GM20431 (cell line): ENCODE data around the gene NOB1.

Experiments used
- in situ Hi-C: fragments of 300-500 bp; cut with MseI, MboI; formaldehyde crosslinking; loops from one replicate; pipeline ENCODE4 v1.15.0; 2020; ENCODE audit warnings: low sequenced_read_pairs; ENCODE audit not compliant: unreplicated experiment

NOB1 gene

GRCh38 chr16:69725480-69726312 lies 29.0 kb downstream of the NOB1 start:
- in situ Hi-C loops = no loop called here

GRCh38 chr16:69724981-69725479 lies 29.7 kb downstream of the NOB1 start:
- in situ Hi-C loops = no loop called here

GRCh38 chr16:69724414-69724873 lies 30.3 kb downstream of the NOB1 start:
- in situ Hi-C loops = no loop called here

DNA sequence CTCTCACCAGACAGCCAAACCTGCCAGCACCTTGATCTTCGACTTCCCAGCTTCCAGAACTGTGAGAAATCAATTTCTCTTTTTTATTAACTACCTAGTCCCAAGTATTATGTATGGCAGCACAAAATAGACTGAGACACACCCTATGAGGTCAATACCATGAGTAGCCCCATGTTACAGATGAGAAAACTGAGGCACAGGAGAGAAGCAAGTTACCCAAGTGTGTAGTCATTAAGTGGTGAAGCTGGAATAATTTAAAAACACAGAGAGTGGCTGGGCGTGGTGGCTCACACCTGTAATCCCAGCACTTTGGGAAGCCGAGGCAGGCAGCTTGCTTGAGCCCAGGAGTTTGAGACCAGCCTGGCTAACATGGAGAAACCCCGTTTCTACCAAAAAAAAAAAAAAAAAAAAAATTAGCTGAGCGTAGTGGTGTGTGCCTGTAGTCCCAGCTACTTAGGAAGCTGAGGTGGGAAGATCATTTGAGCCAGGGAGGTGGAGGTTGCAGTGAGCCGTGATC lies 33.2 kb downstream of the NOB1 start:
- in situ Hi-C loops = no loop called here

DNA sequence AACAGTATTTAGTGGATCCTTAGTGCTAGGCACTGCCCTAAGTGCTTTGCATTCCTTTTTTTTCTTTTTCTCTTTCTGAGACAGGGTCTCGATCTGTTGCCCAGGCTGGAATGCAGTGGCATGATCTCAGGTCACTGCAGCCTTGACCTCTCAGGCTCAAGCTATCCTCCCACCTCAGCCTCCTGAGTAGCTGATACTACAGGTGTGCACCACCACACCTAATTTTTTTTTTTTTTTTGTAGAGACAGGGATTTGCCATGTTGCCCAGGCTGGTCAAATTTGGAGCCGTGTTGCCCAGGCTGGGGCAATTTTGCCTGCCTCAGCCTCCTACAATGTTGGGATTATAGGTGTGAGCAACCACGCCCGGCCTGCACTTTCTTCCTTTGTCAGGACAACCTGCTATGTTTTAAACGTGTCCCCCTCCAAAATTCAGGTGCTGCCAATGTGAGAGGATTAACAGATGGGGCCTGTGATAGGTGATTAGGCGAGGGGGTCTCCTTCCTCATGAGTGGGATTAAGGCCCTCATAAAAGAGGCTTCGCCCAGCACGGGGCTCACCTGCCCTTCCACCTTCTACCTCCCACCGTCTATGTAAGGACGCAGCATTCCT lies 33.8 kb downstream of the NOB1 start:
- in situ Hi-C loops = no loop called here

- in situ Hi-C loops = no loop called here
Measured at GRCh38 chr16:69718111-69718764, 36.5 kb downstream of the NOB1 start.

GRCh38 chr16:69717066-69717465 lies 37.7 kb downstream of the NOB1 start:
- in situ Hi-C loops = no loop called here

DNA sequence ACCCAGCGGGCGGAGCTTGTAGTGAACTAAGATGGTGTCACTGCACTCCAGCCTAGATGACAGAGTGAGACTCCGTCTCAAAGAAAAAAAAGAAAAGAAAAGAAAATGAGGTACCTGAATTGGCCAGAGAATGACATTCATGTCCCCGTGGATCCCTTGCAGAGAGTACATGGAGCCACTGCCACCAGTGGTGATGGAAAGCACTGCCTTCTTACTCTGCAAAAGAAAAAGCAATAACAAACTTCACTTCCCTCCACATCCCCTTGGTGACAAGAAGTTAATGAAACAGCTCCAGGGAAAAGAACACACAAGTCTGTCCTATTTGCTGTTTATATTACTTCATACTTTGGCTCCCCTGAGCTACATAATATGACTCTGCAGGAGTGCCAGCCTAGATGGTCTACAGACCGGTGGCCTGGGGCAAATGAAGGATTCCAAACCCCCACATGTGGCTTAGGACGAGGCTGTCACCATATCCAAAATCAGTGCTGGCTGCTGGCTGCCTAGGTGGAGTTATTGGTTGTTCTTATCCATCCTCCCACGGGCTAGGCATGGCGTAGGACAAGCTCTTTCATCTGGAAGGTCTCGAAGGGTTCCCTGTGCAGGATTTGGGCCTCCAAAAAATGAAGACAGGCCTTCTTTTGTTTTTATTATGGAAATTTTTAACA lies 41.7 kb downstream of the NOB1 start:
- in situ Hi-C loops = no loop called here

DNA sequence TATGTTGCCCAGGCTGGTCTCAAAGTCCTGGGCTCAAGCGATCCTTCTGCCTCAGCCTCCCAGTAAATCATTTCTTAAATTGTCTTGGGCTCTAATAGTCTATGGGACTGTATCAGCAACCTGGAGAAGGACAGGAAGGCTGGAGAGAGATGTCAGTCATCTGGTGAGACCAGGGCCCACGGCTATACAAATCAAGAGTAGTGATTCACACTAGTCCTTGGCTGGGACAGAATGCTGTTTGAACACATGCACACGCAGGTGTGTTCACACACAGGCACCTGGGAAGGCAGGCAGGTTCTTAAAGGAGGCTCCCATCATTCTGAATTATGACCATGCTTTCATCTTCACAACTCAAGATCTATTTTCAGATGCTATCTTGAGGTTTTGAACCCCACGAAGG lies 42.4 kb downstream of the NOB1 start:
- in situ Hi-C loops = no loop called here

- in situ Hi-C loops = no loop called here
Measured at GRCh38 chr16:69711115-69711740, 43.5 kb downstream of the NOB1 start.

- in situ Hi-C loops = no loop called here
Measured at GRCh38 chr16:69709456-69710084, 45.2 kb downstream of the NOB1 start.

DNA sequence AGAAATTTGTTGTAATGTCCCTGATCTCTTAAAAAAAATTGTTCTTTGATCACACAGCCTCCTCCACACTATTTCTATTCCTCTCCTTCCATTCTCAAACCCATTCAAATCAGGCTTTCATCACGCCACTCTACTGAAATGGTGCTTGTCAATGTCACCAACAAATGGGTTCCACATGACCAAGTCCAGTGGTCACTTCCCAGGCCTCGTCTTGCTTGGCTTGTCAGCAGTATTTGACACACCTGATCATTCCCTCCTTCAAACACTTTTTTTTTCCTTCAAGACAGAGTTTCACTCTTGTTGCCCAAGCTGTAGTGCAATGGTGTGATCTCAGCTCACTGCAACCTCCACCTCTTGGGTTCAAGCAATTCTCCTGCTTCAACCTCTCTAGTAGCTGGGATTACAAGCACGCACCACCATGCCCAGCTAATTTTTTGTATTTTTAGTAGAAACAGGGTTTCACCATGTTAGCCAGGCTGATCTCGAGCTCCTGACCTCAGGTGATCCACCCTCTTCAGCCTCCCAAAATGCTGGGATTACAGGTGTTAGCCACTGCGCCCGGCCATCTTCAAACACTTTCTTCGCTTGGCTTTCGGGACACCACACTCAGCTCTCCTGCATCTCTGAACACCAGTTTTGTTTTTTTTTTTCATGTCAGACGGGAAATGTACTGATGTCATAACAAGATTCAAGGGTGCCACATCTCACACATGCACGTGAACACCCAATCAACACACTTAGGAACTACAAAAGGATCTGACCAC lies 46.6 kb downstream of the NOB1 start:
- in situ Hi-C loops = no loop called here

- in situ Hi-C loops = no loop called here
Measured at GRCh38 chr16:69706975-69707340, 47.8 kb downstream of the NOB1 start.

GRCh38 chr16:69706256-69706974 lies 48.3 kb downstream of the NOB1 start:
- in situ Hi-C loops = no loop called here

DNA sequence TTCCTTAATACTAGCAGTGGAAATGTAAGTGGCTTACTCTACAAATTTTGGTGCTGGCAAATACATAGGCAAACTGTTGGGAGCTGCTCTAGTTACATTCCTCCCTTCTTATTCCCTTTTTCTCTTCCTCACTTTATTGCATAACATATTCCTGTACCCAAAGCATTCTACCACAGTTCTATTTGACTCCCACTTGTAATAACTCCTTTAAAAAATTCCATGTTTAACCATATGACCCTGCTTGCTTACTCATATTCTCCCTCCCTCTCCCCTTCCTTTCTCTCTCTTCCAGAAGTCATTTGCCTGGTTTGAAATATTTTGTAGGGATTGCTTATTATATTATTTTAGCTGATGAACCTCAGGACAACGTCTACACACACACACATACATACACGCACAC lies 51.1 kb downstream of the NOB1 start:
- in situ Hi-C loops = no loop called here

DNA sequence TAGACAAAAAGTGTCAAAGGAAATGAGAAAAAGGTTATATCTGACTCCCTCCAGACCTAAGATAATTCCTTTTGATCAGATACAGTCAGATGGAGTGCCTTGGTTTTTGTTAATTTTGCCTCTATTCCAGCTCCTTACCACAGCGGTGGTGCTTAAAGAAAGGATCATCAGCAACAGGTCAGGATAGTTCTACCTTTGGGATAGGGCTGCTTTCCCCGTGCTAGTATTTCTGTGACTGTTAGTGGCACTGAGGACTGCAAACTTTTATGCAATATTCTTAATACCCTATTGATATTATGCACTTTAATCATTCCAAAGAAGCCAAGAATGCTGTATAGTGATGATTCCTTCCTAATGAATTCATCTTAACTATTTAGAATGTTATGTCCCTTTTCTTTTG lies 52.9 kb downstream of the NOB1 start:
- in situ Hi-C loops = no loop called here

DNA sequence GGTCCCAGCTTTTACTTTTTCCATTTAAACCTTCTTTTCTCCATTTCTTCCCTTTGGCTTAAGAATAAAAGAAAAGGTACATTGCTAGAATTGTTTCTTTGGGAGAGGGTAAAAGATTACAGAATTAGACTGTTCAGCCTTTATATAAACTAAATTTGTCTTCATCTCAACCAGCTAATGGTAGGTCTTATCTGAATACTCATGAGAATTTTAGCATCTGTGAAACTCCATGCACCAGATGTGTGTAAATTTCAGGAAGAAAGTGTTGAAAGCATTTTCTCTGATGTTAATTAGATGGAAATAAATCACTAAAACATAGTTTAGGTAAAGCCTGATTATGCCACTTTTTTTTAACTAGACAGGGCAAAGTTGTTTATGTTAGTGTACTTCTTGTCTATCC lies 53.3 kb downstream of the NOB1 start:
- in situ Hi-C loops = no loop called here

DNA sequence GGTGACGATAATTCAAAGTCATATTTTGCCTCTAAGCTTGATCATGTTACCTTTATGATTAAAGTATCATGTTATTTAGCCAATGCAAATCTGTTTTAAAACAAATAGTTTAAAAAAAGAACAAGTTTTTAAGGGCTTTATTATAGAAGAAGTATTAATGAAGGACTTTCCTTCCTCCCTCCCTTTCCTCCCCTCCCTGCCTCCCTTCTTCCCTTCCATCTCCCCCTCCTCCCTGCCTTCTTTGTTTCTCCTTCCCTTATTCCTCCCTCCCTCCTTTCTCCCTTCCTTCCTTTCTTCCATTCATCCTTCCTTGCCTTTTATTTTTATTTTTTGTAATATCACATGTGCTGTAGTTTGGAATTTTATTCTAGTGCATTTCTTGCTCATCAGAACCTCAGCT lies 54.8 kb downstream of the NOB1 start:
- in situ Hi-C loops = no loop called here
